Neural progenitor cell (in vitro differentiated cells): Measurements from ENCODE around the gene NINJ2.

Experiments
- EZH2 ChIP-seq: fragments of 200-600 bp; sonication (generic); IDR thresholded peaks from 2 replicates; pipeline ENCODE4 v1.6.1; 2017; ENCODE audit warnings: antibody characterized with exemption, mild to moderate bottlenecking, moderate library complexity
- EZH2phosphoT487 ChIP-seq: fragments of 200-600 bp; sonication (generic); IDR thresholded peaks from 2 replicates; pipeline ENCODE4 v1.6.1; 2017; ENCODE audit warnings: antibody characterized with exemption
- TF ChIP-seq, protein P1 (sequence below): fragments of 200-600 bp; sonication (generic); IDR thresholded peaks from 2 replicates; pipeline ENCODE4 v1.5.1; 2017; ENCODE audit warnings: antibody characterized with exemption, mild to moderate bottlenecking

GRCh38 chr12:666766-667308 is 3.6 kb upstream of the NINJ2 start:
- TF ChIP-seq, protein P1, sequence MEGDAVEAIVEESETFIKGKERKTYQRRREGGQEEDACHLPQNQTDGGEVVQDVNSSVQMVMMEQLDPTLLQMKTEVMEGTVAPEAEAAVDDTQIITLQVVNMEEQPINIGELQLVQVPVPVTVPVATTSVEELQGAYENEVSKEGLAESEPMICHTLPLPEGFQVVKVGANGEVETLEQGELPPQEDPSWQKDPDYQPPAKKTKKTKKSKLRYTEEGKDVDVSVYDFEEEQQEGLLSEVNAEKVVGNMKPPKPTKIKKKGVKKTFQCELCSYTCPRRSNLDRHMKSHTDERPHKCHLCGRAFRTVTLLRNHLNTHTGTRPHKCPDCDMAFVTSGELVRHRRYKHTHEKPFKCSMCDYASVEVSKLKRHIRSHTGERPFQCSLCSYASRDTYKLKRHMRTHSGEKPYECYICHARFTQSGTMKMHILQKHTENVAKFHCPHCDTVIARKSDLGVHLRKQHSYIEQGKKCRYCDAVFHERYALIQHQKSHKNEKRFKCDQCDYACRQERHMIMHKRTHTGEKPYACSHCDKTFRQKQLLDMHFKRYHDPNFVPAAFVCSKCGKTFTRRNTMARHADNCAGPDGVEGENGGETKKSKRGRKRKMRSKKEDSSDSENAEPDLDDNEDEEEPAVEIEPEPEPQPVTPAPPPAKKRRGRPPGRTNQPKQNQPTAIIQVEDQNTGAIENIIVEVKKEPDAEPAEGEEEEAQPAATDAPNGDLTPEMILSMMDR: no peak
- TF ChIP-seq EZH2phosphoT487 (no peak), EZH2 (no peak)
